ENCODE data around the gene ABCA2.

ABCA2 gene

DNA sequence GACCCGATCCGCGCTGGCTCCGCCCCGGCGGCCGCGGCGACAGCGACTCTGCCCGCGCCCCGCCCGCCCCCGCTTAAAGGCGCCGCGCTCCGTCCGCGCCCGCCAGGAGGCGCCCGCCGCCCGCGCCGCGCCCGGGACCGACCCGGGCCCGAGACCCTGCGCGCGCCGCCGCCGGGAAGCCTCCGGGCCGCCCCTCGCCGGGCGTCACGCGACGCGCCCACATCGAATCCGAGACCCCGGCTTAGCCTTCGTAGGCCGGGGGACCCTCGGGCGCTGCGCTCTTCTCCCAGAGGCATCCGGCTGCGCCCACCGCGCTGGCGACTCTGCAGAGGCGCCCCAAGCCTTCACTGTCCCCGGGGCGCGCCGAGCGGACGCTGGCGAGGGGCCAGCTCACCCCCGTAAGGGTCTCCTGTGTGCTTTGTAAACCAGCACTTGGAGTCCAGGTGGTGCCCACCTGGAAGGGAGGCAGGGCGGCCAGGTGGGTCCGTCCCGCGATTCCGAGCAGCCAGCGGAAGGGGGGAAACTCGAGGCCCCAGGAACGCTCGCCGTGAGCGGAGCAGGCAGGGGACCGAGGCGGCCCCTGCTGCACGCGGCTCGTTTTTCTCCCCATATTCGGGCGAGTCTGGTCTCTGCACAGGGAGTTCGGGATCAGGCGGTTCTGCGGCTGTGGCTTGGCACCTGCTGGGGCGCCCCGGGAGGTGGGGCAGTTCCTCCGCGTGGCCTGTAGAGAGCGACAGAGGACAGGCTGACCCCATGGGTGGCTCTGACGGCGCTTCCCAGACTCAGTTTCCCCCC, 423 bp upstream of the ABCA2 start:
- DNase-seq: peak; percentile 67

DNA sequence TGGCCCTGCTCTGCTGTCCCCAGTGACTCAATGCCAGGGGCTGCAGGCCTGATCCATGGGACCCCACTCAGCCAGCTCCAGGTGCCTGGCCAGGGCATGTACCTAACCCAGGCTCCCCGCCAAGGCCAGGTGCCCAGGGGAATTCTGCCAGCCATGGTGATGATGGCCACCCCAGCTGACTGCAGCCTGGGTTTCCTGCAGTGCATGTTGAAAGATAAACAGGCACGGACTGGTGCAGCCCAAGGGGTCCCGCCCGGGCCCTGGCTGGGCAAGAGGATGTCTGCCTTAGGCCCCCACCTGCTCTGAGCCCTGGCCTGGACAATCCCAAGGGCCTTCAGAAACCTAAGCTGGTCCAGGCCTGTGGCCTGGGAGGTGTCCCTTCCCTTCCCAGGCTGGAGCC, 1.2 kb downstream of the ABCA2 start:
- DNase-seq: no peak

DNA sequence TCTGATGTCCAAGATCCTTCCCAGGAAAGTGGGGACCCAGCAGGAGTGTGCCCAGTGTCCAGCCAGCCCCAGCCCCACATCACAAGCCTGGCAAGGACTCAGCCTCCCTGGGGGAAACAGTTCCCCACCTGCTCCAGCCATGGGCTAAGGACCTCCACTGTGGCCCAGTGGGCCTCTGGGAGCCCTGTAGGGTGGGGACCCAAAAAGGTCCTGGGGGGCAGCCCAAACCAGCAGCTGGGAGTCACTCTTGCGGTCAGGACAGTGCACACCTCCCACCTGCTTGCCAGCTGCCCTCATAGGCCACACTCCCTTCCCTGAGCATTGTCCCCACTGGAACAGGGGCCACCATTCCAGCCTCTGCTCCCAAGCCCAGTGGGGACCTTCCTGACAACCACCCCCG, 1.7 kb downstream of the ABCA2 start:
- DNase-seq: no peak

DNA sequence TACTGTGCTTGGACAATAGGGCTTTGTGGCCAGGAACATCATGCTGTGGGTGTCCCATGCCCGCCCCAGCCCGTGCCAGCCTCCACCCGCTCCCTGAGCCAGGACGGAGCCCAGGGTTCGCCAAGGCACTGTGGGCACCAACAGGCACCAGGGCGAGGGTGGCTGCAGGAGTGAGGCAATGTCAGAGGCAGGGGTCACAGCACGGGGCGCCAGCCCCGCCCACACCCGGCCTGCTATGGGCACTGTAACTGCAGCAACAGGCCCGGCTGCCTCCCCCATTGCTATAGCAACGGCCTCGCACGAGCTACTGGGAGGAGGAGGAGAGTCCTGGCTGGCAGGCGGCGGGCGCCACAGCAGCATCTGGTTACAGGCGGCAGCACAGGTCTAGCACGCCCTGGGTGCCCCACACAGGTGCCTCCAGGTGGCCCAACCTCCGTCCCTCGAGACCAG, 2.5 kb downstream of the ABCA2 start:
- no peak for DNase-seq

DNA sequence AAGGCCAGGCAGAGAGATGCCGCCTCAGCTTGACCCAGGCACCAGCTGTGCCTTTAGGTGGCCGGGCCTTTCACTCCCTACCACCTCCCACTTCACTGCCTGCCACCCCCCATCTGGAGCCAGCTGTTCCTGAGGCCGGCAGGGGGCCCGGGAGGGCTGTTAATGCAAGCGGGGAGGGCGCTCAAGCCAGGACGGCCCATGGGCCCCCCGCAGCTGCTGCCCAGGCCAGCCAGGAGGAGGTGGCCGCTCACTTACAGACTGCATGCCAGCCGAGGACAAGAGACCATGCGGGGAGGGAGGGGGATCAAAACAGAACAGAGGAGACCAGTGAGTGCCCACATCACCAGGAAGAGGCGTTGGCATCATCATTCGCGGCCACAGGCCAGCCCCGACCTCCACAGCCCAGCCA, 4.5 kb downstream of the ABCA2 start:
- no peak for DNase-seq

DNA sequence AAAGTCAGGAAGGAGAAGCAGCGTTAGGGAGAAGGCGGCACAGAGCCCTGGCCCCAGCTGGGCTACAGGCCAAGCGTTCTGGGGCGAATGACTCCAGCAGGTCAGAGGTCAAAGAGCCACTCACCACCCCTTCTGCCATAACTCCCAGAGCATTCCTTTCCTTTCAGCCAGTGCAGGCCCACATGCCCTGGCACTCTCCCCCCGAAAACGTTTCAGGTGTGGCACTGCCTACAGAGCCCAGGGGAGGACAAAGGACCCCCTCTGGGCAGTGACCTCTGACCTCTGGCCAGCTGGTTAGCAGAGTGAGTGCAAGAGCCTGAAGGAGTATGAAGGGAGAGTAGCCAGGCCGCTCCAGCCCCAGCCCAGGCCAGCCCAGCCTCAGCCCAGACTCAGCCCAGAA, 4.9 kb downstream of the ABCA2 start:
- DNase-seq: no peak

DNA sequence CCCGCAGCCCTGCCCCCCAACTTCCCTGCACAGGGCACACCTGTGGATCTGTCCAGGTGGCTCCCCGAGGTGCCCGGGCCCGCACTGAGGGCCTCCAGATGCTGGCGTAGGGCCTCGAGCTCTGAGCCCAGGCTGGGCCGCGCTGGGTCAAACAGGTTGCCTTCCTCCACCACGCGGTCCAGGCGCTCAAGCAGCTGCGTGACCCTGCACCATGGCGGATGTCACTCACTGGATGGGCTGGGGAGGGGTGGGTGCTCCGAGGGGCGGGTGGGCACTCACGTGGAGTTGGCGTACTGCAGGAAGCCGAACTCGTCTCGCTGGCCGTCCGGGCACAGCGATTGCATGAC, 5.4 kb downstream of the ABCA2 start:
- DNase-seq: no peak

DNA sequence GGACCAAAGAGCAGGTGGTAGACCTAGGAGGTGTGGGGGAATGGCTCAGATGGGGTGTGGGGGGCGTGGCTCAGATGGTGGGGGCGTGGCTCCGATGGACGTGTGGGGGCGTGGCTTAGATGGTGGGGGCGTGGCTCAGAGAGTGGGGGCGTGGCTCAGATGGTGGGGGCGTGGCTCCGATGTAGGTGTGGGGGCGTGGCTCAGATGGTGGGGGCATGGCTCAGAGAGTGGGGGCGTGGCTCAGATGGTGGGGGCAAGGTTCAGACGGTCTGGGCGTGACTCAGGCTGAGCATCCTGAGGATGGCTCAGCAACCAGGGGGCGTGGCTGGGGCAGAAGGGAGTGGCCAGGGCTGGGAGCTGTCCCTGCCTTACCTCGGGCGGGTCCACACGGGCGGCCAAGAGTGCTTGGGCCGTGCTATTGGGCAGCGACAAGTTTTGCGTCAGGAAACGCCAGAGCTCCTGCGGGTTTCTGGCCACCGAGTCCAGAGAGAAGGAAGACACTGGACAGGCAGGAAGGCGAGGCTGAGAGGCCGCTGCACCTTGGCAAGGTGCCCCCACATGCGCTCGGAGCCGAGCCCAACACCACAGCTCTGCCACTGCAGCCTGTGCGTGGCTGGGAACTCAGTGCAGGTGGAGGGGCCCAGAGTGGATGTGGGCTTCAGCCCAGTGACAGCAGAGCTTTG, 5.9 kb downstream of the ABCA2 start:
- peak; percentile 70 for DNase-seq

DNA sequence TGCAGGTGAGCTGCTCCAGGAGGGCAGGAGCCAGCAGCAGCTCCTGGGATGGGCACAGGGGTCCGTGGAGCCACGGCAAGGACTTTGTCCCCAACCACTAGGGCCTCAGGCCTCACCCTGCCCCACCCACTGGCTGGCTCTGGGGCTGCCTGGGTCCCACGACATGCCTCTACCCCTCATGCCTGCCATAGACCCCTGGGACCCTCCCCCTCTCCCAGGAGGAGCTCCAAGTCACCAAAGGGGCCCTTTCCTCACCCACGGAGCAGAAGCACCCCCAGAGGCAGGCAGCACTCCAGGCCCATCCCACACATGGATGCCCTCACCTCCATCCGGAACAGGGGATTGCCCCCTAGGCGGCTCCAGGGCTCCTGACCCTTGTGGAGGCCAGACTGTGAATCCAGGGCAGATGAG, 6.5 kb downstream of the ABCA2 start:
- no peak for DNase-seq

DNA sequence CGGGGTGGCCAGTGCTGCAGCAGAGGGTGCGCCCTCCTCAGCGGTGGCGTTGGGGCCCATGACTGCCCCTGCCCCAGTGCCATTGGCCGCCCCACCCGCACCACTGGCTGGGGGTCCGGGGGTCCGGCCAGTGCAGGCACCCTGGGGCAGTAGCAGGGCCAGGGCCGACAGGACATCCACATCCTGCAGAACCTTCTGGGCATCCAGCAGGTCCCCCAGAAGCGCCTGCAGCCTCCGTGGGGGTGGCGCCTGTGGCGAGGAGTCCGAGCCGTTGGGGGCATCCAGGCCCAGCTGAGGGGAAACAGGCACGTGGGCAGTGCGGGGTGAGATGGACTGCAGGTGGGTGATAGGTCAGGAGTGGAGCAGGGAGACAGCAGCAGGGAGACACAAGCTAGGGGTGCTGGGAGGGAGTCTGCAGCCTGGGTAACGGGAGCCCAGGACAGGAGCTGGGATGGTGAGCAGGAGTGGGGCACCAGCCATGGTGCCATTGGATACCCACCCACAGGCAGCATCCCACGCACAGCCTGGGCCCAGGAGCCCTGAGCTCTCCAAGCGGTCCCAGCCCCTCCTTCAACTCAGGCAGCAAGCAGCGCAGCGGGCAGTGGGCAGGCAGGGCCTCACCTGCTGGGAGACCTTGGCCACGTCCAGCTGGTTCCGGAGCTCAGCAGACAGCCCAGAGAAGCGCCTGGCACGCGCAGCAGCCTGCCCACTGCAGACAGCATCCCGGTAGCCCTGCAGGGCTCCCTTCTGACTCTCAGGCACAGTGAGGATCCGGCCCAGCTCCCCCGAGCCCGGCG, 7.1 kb downstream of the ABCA2 start:
- no peak for DNase-seq

DNA sequence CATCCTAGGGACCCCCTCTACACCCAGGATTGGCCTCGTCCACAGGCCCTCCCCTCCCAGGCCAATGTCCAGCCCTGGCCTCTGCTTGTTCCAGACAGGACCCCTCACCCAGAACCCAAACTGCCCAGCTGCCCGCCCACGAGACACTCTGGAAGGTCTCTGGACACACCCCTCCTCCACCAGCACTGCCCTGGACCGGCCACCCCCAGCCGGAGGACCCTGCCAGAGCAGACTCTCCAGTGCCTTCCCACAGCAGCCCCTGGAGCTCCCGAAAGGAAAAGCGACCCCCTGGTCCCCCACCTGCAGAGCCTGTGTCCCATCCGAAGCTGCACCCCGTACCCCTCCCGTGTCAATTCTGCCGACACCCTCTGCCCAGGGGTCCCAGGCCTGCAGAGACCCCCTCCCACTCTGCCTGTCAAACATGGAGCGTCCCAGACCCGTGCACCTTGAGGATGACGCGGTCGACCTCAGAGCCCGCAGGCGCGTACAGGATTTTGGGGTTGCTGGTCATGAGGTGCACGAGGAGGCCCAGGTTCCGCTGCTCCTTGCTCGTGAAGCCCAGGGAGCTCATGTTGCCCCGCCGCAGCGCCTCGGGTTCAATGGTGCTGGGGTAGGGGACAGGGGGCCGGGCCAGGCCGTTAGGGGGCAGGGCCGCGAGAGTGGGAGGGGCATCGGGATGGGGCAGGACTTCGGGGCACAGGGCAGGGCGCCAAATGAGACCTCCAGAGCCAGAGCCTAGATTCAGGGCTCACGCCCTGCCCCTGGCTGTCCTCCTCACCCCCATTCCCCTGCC, 8.0 kb downstream of the ABCA2 start:
- no peak for DNase-seq

DNA sequence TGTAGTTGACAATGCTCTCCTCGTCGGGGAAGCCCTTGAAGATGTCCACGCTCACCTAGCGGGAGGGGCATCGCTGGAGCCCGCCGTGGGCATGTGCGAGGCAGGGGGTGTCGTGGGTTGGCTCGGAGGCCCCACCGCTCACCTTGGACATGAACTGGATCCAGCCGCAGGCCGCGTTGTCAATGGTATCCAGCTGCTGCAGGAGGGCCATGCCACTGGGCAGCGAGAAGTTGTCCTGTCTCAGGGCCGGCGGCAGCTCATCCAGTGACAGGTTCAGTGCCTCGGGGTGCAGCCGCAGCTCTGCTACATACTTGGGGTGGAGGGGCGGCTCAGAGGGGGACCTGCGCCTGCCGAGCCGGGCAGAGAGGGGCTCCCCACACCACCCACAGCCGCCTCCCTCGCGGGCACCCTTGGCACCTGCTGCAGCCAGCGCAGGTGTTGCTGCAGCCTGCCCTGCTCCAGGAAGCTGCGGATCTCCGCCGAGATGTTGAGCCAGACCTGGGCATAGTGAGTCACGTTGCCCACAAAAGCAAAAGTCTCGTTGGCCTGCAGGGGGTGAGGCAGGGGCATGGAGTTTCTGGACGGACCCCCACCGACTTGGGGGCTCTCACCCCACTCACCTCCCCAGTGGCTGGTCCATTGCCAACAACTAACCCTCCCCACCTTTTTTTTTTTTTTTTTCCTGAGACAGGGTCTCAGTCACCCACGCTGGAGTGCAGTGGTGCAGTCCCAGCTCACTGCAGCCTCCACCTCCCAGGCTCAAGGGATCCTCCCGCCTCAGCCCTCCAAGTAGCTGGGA, 9.1 kb downstream of the ABCA2 start:
- no peak for DNase-seq

DNA sequence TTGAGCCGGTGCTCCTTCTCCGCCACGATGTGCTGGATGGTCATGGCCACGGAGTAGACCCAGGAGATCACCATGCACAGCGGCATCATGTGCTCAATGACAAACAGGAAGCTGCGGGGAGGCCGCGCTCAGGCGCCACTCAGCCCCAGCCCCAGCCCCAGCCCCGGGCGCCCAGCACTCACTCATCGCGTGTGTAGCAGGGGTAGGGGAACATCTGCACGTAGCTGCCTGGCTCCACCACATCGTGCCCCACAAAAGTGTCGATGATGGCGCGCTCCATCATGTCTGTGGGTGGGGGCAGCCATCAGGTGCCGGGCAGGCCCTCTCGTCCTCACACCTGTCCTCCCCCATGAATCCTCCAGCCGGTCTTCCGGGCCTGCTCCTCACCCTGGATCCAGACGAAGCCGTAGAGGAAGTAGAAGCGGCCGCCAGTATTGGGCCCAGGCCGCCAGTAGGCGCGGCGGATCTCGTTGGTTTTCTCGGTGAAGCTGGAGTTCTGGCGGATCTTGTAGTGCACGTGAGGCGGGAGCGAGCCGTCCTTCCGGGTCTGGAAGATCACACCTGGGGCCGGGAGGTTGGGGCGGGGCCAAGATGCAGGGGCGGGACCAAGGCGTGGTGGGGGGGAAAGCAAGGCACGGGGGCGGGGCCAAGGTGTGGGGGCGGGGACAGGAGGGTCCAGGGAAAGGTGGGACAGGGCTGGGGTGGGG, 10.1 kb downstream of the ABCA2 start:
- no peak for DNase-seq

DNA sequence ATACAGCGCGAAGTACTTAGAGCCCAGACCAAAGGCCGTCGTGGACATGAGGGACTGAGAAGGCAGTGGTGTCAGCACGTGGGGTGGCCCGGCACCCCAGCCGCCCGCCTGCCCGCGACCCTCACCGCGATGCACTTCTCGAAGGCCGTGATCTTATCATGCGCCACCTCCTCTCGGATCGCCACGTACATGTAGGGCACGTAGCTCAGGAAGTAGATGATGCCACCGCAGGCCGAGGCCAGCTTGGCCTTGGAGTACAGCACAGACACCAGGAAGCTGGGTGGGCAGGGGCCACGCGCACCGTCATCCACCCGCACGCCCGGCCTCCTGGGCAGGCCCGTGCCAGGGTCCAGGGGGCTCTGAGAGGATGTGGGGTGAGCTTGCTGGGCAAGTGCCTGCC, 11.0 kb downstream of the ABCA2 start:
- no peak for DNase-seq

DNA sequence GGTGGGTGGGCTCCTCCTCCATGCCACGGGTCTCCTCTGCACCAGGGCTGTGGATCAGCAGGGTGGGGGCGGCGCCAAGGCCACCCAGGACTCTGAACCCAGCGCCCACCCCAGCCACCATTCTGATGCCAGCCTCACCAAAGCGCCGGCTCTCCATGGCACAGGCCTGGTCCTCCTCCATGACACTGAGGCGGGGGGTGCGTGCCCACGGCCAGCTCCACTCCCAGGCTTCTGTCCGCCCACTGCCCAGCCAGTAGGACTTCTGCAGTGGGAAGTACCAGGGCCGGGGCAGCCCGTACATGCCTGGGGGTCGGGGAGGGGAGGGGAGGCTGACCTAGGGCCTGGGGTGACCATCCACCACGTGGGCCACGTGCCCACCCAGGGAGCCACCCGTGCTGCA, 11.6 kb downstream of the ABCA2 start:
- no peak for DNase-seq

DNA sequence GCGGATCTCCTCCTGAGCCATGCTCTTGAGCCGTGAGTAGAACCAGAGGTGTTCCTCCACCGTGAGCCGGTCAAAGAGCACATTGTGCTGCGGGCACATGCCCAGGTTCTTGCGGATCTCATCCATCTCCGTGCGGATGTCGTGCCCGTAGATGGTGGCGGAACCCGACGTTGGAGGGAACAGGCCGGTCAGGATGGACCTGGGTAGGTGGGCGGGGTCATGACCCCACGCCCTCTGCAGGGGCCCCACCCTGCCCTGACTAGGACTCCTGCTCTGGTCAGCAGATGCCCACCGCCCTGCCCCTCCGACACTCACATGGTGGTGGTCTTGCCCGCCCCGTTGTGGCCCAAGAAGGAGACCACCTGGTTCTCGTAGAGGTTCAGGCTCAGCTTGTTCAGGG, 12.1 kb downstream of the ABCA2 start:
- no peak for DNase-seq

DNA sequence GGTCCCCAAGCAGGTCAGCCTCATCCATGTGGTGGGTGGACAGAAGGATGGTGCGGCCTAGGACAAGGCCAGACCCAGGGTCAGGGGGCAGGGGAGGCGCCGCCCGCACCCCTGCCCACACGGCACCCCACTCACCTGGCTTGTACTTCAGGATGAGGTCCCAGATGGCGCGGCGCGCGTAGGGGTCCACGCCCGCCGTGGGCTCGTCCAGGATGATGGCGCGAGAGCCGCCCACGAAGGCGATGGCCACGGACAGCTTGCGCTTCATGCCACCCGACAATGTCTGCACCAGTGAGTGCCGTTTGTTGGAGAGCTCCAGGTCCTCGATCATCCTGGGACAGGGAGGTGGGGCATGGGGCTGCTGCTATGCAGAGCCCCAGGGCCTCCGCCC, 12.5 kb downstream of the ABCA2 start:
- DNase-seq: no peak

DNA sequence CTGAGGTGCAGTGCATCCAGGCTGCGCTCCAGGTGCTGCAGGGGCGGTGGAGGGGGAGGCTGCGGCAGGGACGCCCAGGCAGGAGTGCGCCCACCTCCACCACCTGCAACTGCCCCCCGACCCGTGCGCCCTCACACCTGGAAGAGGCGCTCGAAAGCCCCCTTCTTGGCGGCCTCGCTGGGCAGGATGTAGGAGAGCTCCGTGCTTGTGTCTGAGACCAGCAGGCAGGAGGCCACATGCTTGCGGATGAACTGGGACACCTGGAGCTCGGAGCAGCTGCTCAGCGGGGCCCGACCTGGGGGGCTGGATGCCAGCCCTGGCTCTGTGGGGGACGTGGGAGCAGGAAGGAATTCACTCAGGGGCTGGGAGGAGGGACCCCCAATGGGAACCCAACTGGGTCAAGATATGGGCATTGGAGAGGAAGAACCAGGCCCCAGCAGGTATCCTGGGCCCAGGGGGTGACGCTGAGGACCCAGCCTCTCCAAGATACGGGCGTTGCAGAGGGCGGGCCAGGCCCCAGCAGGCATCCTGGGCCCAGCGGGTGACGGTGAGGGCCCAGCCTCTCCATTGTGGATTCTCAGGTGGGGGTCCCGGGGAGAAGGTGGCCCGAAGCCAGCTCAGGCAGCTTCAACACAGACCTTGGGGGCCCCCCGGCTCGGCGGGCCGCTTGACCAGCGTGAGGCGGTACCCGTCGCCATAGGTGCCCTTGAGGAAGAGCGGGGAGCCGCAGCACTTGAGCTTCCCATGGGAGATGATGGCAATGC, 13.1 kb downstream of the ABCA2 start:
- DNase-seq: no peak

DNA sequence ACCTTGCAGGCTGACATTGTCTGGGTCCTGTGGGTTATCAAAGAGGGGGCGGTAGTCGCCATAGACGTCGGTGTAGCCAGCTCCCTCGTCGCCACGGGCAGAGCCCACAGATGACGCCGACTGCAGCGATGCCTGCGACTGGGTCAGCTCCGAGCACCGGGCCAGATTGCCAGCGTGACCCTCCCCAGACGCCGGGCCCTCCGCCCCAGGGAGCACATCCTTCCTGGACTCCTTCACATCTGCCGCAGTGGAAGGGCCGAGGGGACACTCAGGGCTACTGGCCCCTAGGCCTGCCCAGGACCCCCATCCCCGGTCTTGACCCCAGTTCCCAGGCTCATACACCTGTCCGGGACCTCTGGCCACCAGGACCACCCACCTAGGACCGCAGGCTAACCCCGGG, 13.9 kb downstream of the ABCA2 start:
- DNase-seq: no peak

DNA sequence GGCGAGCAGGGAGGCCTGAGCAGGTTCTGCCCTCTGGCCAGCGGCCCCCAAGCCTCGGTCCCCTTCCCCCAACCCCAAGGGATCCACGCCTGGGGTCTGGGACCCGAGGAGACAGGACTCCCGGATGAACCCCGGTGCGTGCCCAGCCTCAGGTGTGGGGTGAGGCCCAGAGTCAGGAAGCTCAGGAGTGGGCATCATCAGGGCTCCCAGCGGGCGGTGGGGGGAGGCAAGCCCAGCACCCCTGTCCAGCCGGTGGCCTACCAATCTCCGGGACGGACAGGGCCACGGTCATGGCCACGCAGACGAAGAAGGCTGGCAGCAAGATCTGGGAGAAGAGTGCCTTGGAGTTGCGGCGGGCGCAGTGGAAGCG, 14.5 kb downstream of the ABCA2 start:
- DNase-seq: no peak

All from activated CD8-positive, alpha-beta memory T cell treated with anti-CD3 and anti-CD28 coated beads, Interleukin-2, amount 50 U/mL, for 4 hours (primary cell).